ENCODE results near the gene MAPKAPK3.

MAPKAPK3 gene

DNA sequence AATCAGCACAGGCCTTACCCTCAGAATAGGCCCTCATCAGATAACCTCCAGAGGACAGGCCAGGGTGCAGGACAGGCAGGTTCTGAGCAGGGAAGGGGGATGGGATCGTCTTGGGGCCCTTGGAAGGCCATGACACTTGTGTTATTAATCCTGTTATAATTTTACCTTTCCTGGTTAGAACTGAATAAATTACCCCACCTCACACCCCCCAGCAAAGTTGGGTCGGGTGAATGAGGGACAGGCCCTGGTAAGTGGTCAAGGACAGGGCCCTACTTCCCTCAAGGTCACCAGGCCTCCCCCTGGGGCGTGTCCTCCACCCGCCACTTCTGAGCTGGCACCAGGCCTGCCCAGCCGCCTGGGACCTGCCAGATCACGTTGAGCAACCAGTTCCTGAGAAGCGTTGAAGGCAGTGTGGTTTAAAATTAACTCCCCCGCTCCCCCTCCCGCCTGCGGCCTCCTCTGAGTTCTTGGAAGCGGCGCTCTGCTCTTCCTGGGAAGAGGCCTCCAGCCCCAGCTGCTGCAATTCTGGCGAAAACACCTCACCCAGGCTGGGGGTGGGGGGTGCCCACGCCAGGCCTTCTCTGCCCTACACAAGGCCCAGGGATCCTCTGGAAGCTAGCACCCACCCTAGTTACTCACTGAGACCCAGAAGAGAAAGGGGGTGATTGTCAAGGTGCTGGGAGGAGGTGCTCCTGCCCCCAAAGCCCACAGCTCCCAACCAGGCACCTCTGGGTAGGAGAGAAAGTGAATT is 15.9 kb upstream of the MAPKAPK3 start:
- no peak for DNase-seq (ENCODE audit: low read depth, low spot score)
- Histone ChIP-seq H3K9me3 (ENCODE audit: insufficient read depth, low read length) (no peaks in the 10 kb centered on the region), H3K4me3 (ENCODE audit: insufficient read length, low read depth) (no peak overlapping the region), H3K9ac (ENCODE audit: insufficient read length, low read depth) (peak overlapping the region; percentile 38), H3K36me3 (ENCODE audit: insufficient read depth, insufficient read length, low read length) (no peaks in the 10 kb centered on the region), H3K4me1 (ENCODE audit: insufficient read depth, insufficient read length) (peaks cover 14% of the 10 kb centered on the region), H3K27me3 (ENCODE audit: insufficient read depth, insufficient read length) (no peaks in the 10 kb centered on the region)
- TF ChIP-seq SUZ12 (IDR thresholded peaks at IDR 0.05; ENCODE audit: extremely low read depth, insufficient read depth, insufficient read length), result no peak
- no peak for TF ChIP-seq ZNF274 (IDR thresholded peaks at IDR 0.05; ENCODE audit: low read depth, low read length)
- TF ChIP-seq YY1 (IDR thresholded peaks at IDR 0.05; ENCODE audit: insufficient read depth, insufficient read length), result no peak

DNA sequence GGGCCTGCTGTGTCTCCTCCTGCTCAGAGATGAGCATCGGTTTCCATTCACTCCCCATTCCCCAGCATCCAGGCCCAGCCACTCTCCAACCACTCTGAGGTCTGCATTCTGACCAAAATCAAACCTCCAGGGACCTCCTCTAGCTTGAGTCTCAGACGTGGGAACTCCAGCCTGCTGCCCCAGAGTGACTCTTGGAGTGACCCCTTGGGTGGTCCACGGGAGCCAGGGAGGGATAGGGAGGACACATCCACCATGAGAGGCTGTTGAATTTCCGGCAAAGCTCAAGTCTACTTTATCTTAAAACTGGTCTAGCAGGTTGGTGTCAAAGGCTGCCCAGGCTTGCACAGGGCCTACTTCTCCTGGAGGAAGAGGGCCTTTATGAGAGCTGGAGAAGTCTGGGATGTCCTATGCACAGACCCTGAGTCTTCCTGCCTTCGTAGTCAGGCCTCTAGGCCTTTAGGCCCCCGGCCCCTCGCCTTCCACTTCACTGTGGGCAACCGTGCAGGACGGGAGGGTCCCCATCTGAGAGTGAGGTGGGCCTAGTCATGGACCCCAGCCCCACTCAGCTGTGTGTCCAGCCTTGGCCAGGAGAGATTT is 14.3 kb upstream of the MAPKAPK3 start:
- TF ChIP-seq ZNF274 (IDR thresholded peaks at IDR 0.05; ENCODE audit: low read depth, low read length), result no peak
- no peak for TF ChIP-seq SUZ12 (IDR thresholded peaks at IDR 0.05; ENCODE audit: extremely low read depth, insufficient read depth, insufficient read length)
- no peak for TF ChIP-seq YY1 (IDR thresholded peaks at IDR 0.05; ENCODE audit: insufficient read depth, insufficient read length)
- Histone ChIP-seq H3K36me3 (ENCODE audit: insufficient read depth, insufficient read length, low read length) (peaks cover 12% of the 10 kb centered on the region), H3K9ac (ENCODE audit: insufficient read length, low read depth) (no peak overlapping the region), H3K27me3 (ENCODE audit: insufficient read depth, insufficient read length) (no peaks in the 10 kb centered on the region), H3K9me3 (ENCODE audit: insufficient read depth, low read length) (no peaks in the 10 kb centered on the region), H3K4me3 (ENCODE audit: insufficient read length, low read depth) (no peak overlapping the region), H3K4me1 (ENCODE audit: insufficient read depth, insufficient read length) (peaks cover 20% of the 10 kb centered on the region)
- DNase-seq (ENCODE audit: low read depth, low spot score), result no peak

DNA sequence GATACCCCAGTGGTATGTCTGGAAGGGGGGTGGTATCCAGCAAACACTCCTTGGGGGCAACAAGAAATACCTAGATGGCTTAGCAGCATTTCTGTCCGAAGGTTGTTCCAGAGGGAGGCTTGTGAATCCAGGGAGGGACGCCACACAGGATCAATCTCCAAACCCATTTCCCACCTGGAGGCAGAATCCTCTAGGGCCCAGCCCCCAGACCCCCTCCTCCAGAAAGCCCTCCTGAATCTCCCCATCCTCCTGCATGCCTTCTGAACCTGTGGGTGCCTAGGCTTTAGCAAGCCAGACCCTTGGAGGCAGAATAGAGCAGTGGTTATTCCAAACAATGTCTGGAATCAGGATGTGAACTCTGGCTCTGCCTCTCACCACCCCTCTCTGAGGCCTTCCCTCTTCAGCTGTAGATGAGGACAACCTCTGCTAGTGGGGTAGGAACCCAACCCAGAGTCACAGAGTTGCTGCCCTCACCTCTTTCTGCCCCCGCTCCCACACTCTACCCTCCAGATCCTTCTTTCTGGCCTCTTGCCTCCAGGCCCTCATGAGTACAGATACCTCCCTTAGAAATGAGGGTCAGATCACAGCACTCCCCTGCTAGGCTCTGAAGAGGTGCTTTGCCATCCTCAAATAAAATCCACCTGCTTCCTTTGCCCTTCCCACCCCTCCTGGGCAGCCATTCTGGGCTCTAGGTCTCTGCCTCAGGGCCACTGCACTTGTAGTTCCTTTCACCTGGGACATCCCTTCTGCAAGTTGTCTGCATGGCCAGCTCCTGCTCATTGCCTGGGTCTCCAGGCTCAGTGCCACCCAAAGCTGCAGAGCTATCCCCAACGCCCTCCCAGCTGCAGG is 13.5 kb upstream of the MAPKAPK3 start:
- H3K9ac ChIP-seq (ENCODE audit: insufficient read length, low read depth), result no peak overlapping the region
- peaks cover 20% of the 10 kb centered on the region for H3K4me1 ChIP-seq (ENCODE audit: insufficient read depth, insufficient read length)
- H3K9me3 ChIP-seq (ENCODE audit: insufficient read depth, low read length), result no peaks in the 10 kb centered on the region
- no peak overlapping the region for H3K4me3 ChIP-seq (ENCODE audit: insufficient read length, low read depth)
- DNase-seq (ENCODE audit: low read depth, low spot score), result no peak
- peaks cover 18% of the 10 kb centered on the region for H3K36me3 ChIP-seq (ENCODE audit: insufficient read depth, insufficient read length, low read length)
- TF ChIP-seq SUZ12 (IDR thresholded peaks at IDR 0.05; ENCODE audit: extremely low read depth, insufficient read depth, insufficient read length) (no peak), ZNF274 (IDR thresholded peaks at IDR 0.05; ENCODE audit: low read depth, low read length) (no peak), YY1 (IDR thresholded peaks at IDR 0.05; ENCODE audit: insufficient read depth, insufficient read length) (no peak)
- no peaks in the 10 kb centered on the region for H3K27me3 ChIP-seq (ENCODE audit: insufficient read depth, insufficient read length)

DNA sequence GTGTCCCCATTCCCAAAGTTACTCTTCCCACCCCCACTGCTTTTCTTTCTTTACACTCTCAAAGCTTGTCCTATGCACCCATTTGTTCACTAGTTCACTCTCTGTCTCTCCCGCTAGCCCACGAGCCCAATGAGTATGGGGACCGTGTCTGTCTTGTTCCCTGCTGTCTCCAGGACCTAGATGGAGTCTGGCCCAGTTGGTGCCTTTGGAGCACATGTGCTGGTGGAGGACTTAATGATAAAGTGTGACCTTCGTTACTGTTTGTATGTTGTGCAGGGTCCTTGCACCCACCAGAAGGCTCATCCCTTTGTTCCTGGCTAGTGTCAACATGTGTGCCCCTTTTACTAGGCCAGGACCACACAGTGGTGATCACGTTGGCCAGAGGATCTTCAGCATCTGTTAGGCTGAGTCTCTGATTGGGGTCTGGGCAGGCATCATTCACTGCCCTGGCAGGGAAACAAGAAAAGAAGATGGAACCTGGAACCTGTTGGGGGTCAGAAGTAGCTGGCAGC is 12.8 kb upstream of the MAPKAPK3 start:
- TF ChIP-seq YY1 (IDR thresholded peaks at IDR 0.05; ENCODE audit: insufficient read depth, insufficient read length) (no peak), SUZ12 (IDR thresholded peaks at IDR 0.05; ENCODE audit: extremely low read depth, insufficient read depth, insufficient read length) (no peak), ZNF274 (IDR thresholded peaks at IDR 0.05; ENCODE audit: low read depth, low read length) (no peak)
- Histone ChIP-seq H3K27me3 (ENCODE audit: insufficient read depth, insufficient read length) (no peaks in the 10 kb centered on the region), H3K4me1 (ENCODE audit: insufficient read depth, insufficient read length) (peaks cover 20% of the 10 kb centered on the region), H3K4me3 (ENCODE audit: insufficient read length, low read depth) (no peak overlapping the region), H3K36me3 (ENCODE audit: insufficient read depth, insufficient read length, low read length) (peaks cover 18% of the 10 kb centered on the region), H3K9me3 (ENCODE audit: insufficient read depth, low read length) (no peaks in the 10 kb centered on the region), H3K9ac (ENCODE audit: insufficient read length, low read depth) (no peak overlapping the region)
- no peak for DNase-seq (ENCODE audit: low read depth, low spot score)

DNA sequence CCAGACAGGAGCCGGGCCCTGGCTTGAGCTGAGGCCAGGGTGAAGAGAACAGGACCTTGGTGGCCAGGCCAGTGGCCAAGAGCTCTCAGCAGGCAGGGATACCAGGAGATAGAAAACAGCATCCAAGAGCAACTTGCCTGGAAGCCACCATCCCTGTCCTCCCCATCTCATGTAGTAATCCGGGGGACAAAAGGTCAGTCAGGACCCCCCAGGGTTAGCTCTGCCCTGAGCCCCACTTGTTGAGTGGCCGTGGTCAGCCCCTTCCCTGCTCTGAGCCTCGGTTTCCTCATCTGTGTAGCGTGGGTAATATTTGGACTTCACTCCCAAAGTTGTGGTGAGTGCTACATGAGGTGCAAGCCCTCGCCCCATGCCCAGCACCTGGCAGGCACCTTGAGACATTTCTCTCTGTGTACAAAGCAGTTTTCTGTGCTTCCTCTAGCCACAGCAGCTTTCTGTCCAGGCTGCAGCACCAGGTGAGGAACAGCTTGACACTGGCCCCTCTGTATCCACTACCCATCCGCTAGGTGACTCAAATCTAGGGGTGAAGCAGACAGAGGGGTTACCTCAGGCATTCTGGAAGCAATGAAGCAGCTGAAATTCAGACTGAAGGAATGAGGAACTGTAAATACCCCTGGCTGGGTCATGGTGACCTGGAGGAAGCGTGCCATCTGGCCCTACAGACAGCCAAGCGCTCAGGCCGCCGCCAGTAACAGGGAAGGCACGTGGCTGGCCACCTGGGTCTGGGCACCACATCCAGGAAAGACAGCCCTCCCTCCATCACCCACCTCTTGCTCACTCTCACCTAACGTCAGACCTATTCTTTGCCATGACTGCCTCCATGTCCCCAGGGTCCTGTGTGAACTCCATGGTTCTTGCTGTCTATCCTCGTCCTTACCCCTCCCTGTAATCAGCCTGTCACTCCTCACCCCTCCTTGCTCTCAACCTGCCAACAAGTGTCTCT is 12.0 kb upstream of the MAPKAPK3 start:
- no peak overlapping the region for H3K4me3 ChIP-seq (ENCODE audit: insufficient read length, low read depth)
- H3K27me3 ChIP-seq (ENCODE audit: insufficient read depth, insufficient read length), result peaks cover 4% of the 10 kb centered on the region
- H3K4me1 ChIP-seq (ENCODE audit: insufficient read depth, insufficient read length), result peaks cover 20% of the 10 kb centered on the region
- no peaks in the 10 kb centered on the region for H3K9me3 ChIP-seq (ENCODE audit: insufficient read depth, low read length)
- TF ChIP-seq ZNF274 (IDR thresholded peaks at IDR 0.05; ENCODE audit: low read depth, low read length), result no peak
- TF ChIP-seq SUZ12 (IDR thresholded peaks at IDR 0.05; ENCODE audit: extremely low read depth, insufficient read depth, insufficient read length), result no peak
- no peak for TF ChIP-seq YY1 (IDR thresholded peaks at IDR 0.05; ENCODE audit: insufficient read depth, insufficient read length)
- H3K36me3 ChIP-seq (ENCODE audit: insufficient read depth, insufficient read length, low read length), result peaks cover 19% of the 10 kb centered on the region
- H3K9ac ChIP-seq (ENCODE audit: insufficient read length, low read depth), result no peak overlapping the region
- no peak for DNase-seq (ENCODE audit: low read depth, low spot score)

DNA sequence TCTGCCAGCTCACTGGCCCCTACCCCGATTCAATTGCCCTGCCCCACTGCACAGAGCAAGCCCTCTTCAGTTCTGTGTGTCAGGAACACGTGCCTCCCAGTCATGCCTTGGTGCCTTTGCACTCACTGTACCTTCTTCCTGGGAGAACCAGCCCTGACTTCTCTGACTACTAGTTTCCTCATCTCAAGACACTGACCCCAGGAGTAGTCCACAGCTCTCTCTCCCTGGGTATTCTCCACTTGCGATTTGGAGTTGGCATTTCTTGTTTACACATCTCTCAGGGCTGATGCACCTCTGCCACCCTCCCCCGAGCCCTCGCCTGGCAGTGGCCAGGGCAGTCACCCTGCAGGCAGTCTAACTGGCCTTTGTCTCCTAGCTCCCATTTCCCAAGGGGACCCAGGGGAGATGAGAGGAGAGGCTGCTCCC is 11.0 kb upstream of the MAPKAPK3 start:
- no peak overlapping the region for H3K4me3 ChIP-seq (ENCODE audit: insufficient read length, low read depth)
- H3K4me1 ChIP-seq (ENCODE audit: insufficient read depth, insufficient read length), result peaks cover 21% of the 10 kb centered on the region
- H3K9ac ChIP-seq (ENCODE audit: insufficient read length, low read depth), result no peak overlapping the region
- H3K27me3 ChIP-seq (ENCODE audit: insufficient read depth, insufficient read length), result peaks cover 14% of the 10 kb centered on the region
- TF ChIP-seq ZNF274 (IDR thresholded peaks at IDR 0.05; ENCODE audit: low read depth, low read length) (no peak), YY1 (IDR thresholded peaks at IDR 0.05; ENCODE audit: insufficient read depth, insufficient read length) (no peak), SUZ12 (IDR thresholded peaks at IDR 0.05; ENCODE audit: extremely low read depth, insufficient read depth, insufficient read length) (no peak)
- DNase-seq (ENCODE audit: low read depth, low spot score), result no peak
- H3K9me3 ChIP-seq (ENCODE audit: insufficient read depth, low read length), result no peaks in the 10 kb centered on the region
- H3K36me3 ChIP-seq (ENCODE audit: insufficient read depth, insufficient read length, low read length), result peaks cover 22% of the 10 kb centered on the region
